8988T (cell line): Measurements from ENCODE around the gene PRPF6.

Source experiments
- DNase-seq: peaks from one replicate; pipeline ENCODE4 v3.0.0; 2011

The PRPF6 gene

GRCh38 chr20:64036346-64037198, 55.6 kb downstream of the PRPF6 start:
- no peak for DNase-seq

GRCh38 chr20:64037199-64037497, 56.2 kb downstream of the PRPF6 start:
- no peak for DNase-seq

- no peak for DNase-seq
These were observed 56.7 kb downstream of the PRPF6 start for GRCh38 chr20:64037498-64038213.

- no peak for DNase-seq
These were observed 57.3 kb downstream of the PRPF6 start for GRCh38 chr20:64038224-64038564.

GRCh38 chr20:64038565-64039292, 57.8 kb downstream of the PRPF6 start:
- peak; percentile 99 for DNase-seq

DNA sequence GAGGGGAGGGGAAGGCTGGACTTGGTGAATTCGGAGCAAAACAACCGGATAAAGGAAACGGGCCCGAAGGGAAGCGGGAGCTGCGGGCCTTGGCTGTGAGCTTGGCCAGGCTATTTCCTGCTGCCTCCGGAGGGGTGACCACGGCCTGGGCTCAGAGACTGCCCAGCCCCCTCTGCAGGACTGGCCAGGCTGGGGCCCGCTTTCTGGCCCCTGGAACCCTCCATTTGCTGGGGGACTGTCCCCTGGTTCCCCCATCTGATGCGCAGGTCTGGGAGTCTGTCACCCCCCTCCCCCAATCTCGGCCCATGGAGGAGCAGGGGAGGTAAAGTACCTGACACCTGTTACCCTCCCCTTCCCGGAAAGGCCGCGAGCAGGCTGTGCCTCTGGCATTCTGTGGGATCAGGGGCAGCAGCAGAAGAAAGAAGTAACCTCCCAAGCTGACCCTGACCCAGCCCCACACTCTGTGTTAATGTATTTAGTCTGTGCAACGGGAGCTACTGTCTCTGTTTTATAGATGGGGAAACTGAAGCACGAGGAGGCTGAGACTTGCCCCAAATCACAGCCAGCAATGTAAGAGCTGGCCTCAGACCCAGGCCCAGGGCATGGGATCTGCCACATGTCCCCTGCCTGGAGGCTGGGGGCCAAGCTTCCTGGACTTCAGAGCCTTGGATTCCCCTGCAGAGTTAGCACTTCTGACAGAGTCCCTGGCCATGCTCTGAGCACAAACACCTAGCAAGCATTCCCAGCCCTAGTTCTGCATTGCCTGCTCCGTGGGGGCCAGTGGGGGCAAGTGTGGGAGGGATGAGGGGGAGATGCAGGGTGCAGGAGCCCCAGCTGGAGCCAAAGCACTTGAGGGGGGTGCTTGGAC, 58.6 kb downstream of the PRPF6 start:
- peak; percentile 77 for DNase-seq

- DNase-seq, result no peak
These were observed 59.5 kb downstream of the PRPF6 start for GRCh38 chr20:64040231-64041039.

DNA sequence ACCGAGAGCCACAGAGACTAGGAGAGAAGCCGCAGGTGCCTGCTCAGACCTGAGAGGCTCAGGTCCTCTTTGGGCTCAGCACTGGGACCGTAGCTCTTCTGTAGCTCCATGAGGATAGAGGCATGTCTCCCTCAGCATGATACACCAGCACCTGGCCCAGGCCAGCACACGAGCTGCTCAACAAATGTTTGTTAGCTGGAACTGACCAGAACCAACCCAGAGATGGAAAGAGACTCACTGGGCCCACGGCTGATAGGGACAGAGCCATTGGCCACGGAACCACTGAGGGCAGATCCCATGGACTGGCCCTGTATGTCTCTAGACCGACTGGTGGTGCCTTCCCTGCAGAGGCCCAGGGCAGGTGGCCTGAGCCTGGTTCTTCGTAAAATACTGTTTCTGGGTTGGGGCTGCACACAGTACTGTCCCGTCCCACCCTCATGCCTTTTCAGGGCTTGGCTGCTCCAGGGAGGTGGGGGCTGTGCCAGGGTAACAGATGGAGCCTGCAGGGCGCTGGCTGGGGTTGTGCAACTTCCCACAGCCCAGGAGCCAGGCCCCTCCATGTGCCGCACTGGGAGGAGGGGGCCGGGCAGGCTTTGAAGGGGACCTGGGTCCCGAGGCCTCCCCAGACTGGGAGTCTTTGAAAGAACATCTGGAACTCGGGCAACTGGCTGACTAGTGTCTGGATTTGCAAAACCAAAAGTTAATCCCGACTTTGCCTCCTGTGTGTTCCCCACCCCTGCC, 60.3 kb downstream of the PRPF6 start:
- DNase-seq, result no peak

DNA sequence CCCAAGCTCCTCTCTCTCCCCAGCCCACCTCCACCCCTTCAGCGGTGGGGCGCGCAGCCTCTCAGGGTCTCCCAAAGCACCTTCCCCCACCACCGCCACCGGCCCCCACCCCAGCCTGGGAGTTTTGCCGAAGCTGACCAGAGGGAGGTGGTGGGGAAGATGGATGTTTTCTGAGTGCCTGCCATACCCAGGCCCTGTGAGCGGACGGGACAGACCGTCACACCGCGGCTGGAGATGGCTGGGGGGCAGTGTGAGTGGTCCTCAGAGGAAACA, 60.8 kb downstream of the PRPF6 start:
- no peak for DNase-seq

GRCh38 chr20:64042054-64042781, 61.3 kb downstream of the PRPF6 start:
- no peak for DNase-seq

- DNase-seq, result no peak
These were observed 62.8 kb downstream of the PRPF6 start for GRCh38 chr20:64043768-64044167.

GRCh38 chr20:64044484-64045247, 63.7 kb downstream of the PRPF6 start:
- DNase-seq, result peak; percentile 91

DNA sequence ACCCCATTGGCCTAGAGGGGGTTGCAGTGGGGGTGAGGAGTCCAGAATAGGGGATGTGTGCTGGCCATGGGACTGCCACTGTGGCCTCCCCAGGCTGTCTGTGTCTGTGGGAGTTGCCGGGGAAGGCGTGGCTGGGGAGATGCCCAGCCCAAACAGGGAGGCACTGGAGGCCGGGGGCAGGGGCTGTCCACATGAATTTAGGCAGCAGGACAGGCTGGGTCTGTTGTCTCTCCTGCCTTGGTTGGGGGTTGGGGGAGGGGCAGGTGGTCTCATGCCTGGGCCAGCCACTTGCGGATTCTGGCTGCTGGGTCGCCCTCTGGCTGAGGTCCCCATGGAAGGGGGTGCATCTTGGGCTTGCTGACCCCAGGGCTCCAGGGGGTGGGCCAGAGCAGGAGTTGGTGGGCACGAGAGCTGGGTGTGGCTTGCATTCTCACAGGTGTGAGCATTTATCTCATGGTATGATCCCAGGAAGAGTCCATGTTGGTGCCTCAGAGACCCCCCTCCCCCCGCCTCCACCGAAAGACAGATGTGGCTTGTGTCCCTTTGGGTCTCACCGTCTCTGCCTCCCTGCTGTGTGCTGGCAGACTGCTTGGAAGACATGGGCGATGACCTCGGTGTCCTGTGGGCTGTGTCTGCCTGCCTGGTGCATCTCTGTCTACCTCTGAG, 64.5 kb downstream of the PRPF6 start:
- no peak for DNase-seq

- no peak for DNase-seq
These were observed 66.1 kb downstream of the PRPF6 start for GRCh38 chr20:64047046-64047389.

DNA sequence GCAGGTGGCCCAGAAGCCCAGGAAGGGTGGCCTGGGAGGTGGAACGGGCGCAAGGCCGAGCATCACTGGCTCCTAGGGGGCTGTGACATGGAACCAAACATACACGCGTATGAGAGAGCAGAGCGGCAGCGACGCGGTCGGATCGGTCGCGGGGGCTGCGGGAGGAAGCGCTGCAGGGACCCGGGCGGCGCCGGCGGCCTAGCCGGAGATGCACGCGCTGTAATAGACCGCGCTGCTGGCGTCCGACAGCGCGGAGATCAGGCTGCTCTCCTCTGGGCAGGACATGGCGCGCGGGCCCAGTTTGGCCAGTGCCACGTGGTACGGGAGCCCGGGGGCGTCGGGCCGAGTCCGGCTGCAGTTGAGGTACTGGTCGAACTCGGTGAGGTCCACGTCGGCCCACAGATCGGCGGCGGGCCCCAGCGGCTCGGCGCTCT, 67.1 kb downstream of the PRPF6 start:
- no peak for DNase-seq

- no peak for DNase-seq
These were observed 67.6 kb downstream of the PRPF6 start for GRCh38 chr20:64048402-64049044.

GRCh38 chr20:64049060-64049877, 68.3 kb downstream of the PRPF6 start, which contains the start of gene SOX18:
Gene SOX18, minus strand, starts transcription at chr20:64049639. Its CDS starts 123 bp downstream, at chr20:64049516.
- peak; percentile 86 for DNase-seq

DNA sequence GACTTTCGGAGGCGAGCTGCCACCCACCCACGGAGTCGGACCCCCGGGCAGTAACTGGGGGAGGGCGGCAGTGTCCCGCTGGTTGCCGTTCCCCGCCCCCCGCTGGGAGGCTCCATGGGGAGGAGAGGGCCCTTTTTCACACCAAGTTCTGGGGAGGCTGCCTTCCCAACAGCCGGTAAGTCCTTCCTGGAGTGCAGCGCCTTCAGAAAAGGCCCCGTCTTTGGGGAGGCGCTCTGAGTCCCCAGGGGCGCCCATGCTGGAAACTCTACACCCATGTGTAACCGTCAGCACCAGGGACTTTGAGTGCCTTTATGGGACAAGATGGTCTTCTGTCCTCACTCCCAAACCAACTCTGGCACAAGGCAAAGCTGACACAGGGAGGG, 68.9 kb downstream of the PRPF6 start:
- DNase-seq, result no peak
